ENCODE data around the gene PVR.

GRCh38 chr19:44609219-44609618 is 34.5 kb upstream of the PVR start:
- TF ChIP-seq MAX (IDR thresholded peaks at IDR 0.05) (no peak), TAF1 (conservative IDR thresholded peaks at IDR 0.05) (no peak), SP1 (IDR thresholded peaks at IDR 0.05) (no peak), CTCF (IDR thresholded peaks at IDR 0.05; ENCODE audit: low read depth, low read length, missing input control) (no peak), GABPA (IDR thresholded peaks at IDR 0.05 in 1 of 2, conservative IDR thresholded peaks at IDR 0.05 in 1 of 2) (no peak), NR2F2 (IDR thresholded peaks at IDR 0.05) (no peak), FOXA1 (IDR thresholded peaks at IDR 0.05) (no peak), ATF3 (IDR thresholded peaks at IDR 0.05) (no peak), YY1 (IDR thresholded peaks at IDR 0.05) (no peak)
- TF ChIP-seq, protein P1, sequence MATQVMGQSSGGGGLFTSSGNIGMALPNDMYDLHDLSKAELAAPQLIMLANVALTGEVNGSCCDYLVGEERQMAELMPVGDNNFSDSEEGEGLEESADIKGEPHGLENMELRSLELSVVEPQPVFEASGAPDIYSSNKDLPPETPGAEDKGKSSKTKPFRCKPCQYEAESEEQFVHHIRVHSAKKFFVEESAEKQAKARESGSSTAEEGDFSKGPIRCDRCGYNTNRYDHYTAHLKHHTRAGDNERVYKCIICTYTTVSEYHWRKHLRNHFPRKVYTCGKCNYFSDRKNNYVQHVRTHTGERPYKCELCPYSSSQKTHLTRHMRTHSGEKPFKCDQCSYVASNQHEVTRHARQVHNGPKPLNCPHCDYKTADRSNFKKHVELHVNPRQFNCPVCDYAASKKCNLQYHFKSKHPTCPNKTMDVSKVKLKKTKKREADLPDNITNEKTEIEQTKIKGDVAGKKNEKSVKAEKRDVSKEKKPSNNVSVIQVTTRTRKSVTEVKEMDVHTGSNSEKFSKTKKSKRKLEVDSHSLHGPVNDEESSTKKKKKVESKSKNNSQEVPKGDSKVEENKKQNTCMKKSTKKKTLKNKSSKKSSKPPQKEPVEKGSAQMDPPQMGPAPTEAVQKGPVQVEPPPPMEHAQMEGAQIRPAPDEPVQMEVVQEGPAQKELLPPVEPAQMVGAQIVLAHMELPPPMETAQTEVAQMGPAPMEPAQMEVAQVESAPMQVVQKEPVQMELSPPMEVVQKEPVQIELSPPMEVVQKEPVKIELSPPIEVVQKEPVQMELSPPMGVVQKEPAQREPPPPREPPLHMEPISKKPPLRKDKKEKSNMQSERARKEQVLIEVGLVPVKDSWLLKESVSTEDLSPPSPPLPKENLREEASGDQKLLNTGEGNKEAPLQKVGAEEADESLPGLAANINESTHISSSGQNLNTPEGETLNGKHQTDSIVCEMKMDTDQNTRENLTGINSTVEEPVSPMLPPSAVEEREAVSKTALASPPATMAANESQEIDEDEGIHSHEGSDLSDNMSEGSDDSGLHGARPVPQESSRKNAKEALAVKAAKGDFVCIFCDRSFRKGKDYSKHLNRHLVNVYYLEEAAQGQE (IDR thresholded peaks at IDR 0.05) = no peak

Data from liver (tissue), 3 donors.